ENCODE results near the gene ROR1. TPM values are rescaled to one million over a fixed set of nuclear protein-coding genes. Genes with fewer than 3 reads are reported as not detected.

The ROR1 gene
- total and polyA plus RNA-seq, 4 donors = 4.0 to 30.9 (median 11.4) TPM

GRCh38 chr1:63912643-63913042 is 138.8 kb downstream of the ROR1 start:
- intact Hi-C loops (cut with DNase I) = loop anchor here (10.0 kb wide), 2 partner anchors 58 to 218 kb away; no protein-coding TSS in a partner anchor
- 50 to 53% methylated on average over 5 of the region's 5 CpGs for WGBS, 2 donors
- Histone ChIP-seq H3K9me3 (ENCODE audit: control insufficient read depth, low read length) (no peaks in the 10 kb centered on the region), H3K27me3 (ENCODE audit: control insufficient read depth in 1 of 2, insufficient read depth in 2 of 2, low read length in 1 of 2) (no peaks in the 10 kb centered on the region), H3K4me1 (ENCODE audit: control insufficient read depth in 1 of 2, insufficient read depth in 2 of 2, low read length in 2 of 2) (peaks cover 6 to 14% of the 10 kb centered on the region in 2 donors), H3K4me3 (ENCODE audit: low read length in 2 of 2) (no peak overlapping the region), H3K27ac (ENCODE audit: low read depth in 1 of 2, low read length in 2 of 2) (no peak overlapping the region), H3K36me3 (ENCODE audit: control insufficient read depth in 1 of 2, insufficient read depth in 2 of 2, low read length in 1 of 2) (no peaks in the 10 kb centered on the region)
- DNase-seq (no peak), ATAC-seq (ENCODE audit: low FRiP score) (no peak)

GRCh38 chr1:63913533-63913932 is 139.7 kb downstream of the ROR1 start:
- intact Hi-C loops (cut with DNase I) = loop anchor here (10.0 kb wide), 2 partner anchors 59 to 219 kb away; no protein-coding TSS in a partner anchor
- no peak for DNase-seq
- WGBS, 2 donors = 14 to 16% methylated on average over 10 of the region's 10 CpGs
- Histone ChIP-seq H3K9me3 (ENCODE audit: control insufficient read depth, low read length) (no peaks in the 10 kb centered on the region), H3K27ac (ENCODE audit: low read depth in 1 of 2, low read length in 2 of 2) (no peak overlapping the region), H3K36me3 (ENCODE audit: control insufficient read depth in 1 of 2, insufficient read depth in 2 of 2, low read length in 1 of 2) (no peaks in the 10 kb centered on the region), H3K4me1 (ENCODE audit: control insufficient read depth in 1 of 2, insufficient read depth in 2 of 2, low read length in 2 of 2) (peaks cover 9 to 14% of the 10 kb centered on the region in 2 donors), H3K4me3 (ENCODE audit: low read length in 2 of 2) (no peak overlapping the region), H3K27me3 (ENCODE audit: control insufficient read depth in 1 of 2, insufficient read depth in 2 of 2, low read length in 1 of 2) (no peaks in the 10 kb centered on the region)
- ATAC-seq (ENCODE audit: low FRiP score) = no peak

GRCh38 chr1:63914241-63914640 is 140.4 kb downstream of the ROR1 start:
- Histone ChIP-seq H3K9me3 (ENCODE audit: control insufficient read depth, low read length) (no peaks in the 10 kb centered on the region), H3K27me3 (ENCODE audit: control insufficient read depth in 1 of 2, insufficient read depth in 2 of 2, low read length in 1 of 2) (no peaks in the 10 kb centered on the region), H3K36me3 (ENCODE audit: control insufficient read depth in 1 of 2, insufficient read depth in 2 of 2, low read length in 1 of 2) (no peaks in the 10 kb centered on the region), H3K4me1 (ENCODE audit: control insufficient read depth in 1 of 2, insufficient read depth in 2 of 2, low read length in 2 of 2) (peaks cover 9 to 14% of the 10 kb centered on the region in 2 donors), H3K27ac (ENCODE audit: low read depth in 1 of 2, low read length in 2 of 2) (peak overlapping the region in 1 of 2 donors; percentile 20), H3K4me3 (ENCODE audit: low read length in 2 of 2) (no peak overlapping the region)
- DNase-seq (no peak), ATAC-seq (ENCODE audit: low FRiP score) (no peak)
- intact Hi-C loops (cut with DNase I) = loop anchor here (10.0 kb wide), 2 partner anchors 59 to 219 kb away; no protein-coding TSS in a partner anchor
- WGBS, 2 donors = 20 to 27% methylated on average over 5 of the region's 5 CpGs

- Histone ChIP-seq H3K36me3 (ENCODE audit: control insufficient read depth in 1 of 2, insufficient read depth in 2 of 2, low read length in 1 of 2) (no peaks in the 10 kb centered on the region), H3K4me1 (ENCODE audit: control insufficient read depth in 1 of 2, insufficient read depth in 2 of 2, low read length in 2 of 2) (peaks cover 11 to 14% of the 10 kb centered on the region in 2 donors), H3K9me3 (ENCODE audit: control insufficient read depth, low read length) (no peaks in the 10 kb centered on the region), H3K4me3 (ENCODE audit: low read length in 2 of 2) (no peak overlapping the region), H3K27ac (ENCODE audit: low read depth in 1 of 2, low read length in 2 of 2) (peak overlapping the region in 1 of 2 donors; percentile 21), H3K27me3 (ENCODE audit: control insufficient read depth in 1 of 2, insufficient read depth in 2 of 2, low read length in 1 of 2) (no peaks in the 10 kb centered on the region)
- intact Hi-C loops (cut with DNase I) = loop anchor here (5.0 to 10.0 kb wide), 6 partner anchors 32 to 223 kb away; no protein-coding TSS in a partner anchor
- no peak for ATAC-seq (ENCODE audit: low FRiP score)
- WGBS, 2 donors = 96 to 97% methylated on average over 1 of the region's 1 CpG
- DNase-seq = no peak
Observed at GRCh38 chr1:63914706-63915105, 140.9 kb downstream of the ROR1 start.

DNA sequence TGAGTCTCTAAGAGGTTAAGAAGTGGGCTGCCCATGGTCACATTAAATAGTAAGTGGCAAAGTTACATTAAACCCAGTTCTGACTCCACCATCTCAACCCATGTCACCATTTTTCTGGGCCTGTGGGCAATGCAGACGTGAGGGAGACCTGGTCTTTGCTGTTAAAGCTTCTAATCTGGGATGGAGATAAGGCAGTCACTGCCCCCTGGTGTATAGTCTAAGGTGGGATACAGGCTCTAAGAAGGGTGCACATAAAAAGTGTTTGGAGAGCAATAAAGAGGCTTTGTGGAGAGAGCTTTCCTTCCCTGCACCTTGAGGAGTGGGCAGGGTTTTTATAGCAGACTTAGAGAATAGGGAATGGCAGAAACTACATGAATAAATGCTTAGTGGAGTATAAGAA is 141.3 kb downstream of the ROR1 start:
- no peak for ATAC-seq (ENCODE audit: low FRiP score)
- Histone ChIP-seq H3K27ac (ENCODE audit: low read depth in 1 of 2, low read length in 2 of 2) (no peak overlapping the region), H3K27me3 (ENCODE audit: control insufficient read depth in 1 of 2, insufficient read depth in 2 of 2, low read length in 1 of 2) (no peaks in the 10 kb centered on the region), H3K9me3 (ENCODE audit: control insufficient read depth, low read length) (no peaks in the 10 kb centered on the region), H3K4me3 (ENCODE audit: low read length in 2 of 2) (no peak overlapping the region), H3K4me1 (ENCODE audit: control insufficient read depth in 1 of 2, insufficient read depth in 2 of 2, low read length in 2 of 2) (peaks cover 9 to 12% of the 10 kb centered on the region in 2 donors), H3K36me3 (ENCODE audit: control insufficient read depth in 1 of 2, insufficient read depth in 2 of 2, low read length in 1 of 2) (no peaks in the 10 kb centered on the region)
- no peak for DNase-seq
- intact Hi-C loops (cut with DNase I) = loop anchor here (5.0 to 10.0 kb wide), 6 partner anchors 33 to 222 kb away; no protein-coding TSS in a partner anchor
- WGBS, 2 donors = 69 to 74% methylated on average over 1 of the region's 1 CpG

DNA sequence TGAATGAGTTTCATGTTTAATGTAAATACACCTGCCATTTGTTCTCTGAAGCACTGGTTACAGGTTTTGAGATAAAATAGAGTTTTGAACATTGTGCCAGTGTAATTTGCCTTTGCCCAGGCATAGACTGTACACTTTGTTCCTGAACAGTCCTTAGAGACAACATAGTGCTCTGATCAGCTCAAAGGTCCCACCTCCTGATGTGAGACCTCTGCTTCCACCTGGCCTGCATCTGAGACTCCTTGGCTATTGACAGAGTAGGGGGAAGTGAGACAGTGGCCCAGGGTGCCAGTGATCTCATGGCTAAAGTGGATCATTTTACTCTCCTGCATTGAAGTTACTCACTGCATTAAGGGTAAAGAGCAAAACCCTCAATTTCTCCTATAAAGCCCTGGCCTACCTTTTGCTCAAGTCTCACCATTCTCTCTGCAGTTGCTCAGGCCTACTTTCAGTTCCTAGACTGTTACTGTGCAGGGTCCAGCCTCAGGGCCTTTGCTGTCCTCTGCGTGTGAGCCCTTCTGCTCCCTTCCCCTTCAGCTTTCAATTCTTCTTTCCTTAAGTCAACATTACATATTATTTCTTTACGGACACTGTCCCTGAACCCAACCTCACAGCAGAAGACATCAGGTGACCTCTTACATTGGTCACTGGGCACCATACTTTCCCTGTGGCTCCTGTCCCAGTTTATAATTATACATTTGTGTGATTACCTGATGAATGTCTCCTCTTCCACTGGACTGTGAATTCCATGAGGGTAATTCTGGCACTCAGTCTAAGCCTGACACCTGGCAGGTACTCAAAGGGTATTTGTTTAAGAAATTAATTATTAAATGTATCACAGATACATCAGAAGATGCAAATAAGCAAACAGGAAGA is 142.9 kb downstream of the ROR1 start:
- no peaks in the 10 kb centered on the region for H3K9me3 ChIP-seq (ENCODE audit: control insufficient read depth, low read length)
- DNase-seq = no peak
- WGBS, 2 donors = 70% methylated on average over 2 of the region's 2 CpGs
- H3K27me3 ChIP-seq (ENCODE audit: control insufficient read depth in 1 of 2, insufficient read depth in 2 of 2, low read length in 1 of 2) = no peaks in the 10 kb centered on the region
- no peak overlapping the region for H3K4me3 ChIP-seq (ENCODE audit: low read length in 2 of 2)
- intact Hi-C loops (cut with DNase I) = loop anchor here (2.0 to 10.0 kb wide), 7 partner anchors 34 to 222 kb away; partner anchors contain the start of gene ROR1 (in 1 of the 2)
- ATAC-seq (ENCODE audit: low FRiP score) = no peak
- peak overlapping the region in 1 of 2 donors; percentile 54 for H3K27ac ChIP-seq (ENCODE audit: low read depth in 1 of 2, low read length in 2 of 2)
- H3K4me1 ChIP-seq (ENCODE audit: control insufficient read depth in 1 of 2, insufficient read depth in 2 of 2, low read length in 2 of 2) = peaks cover 3 to 14% of the 10 kb centered on the region in 2 donors
- no peaks in the 10 kb centered on the region for H3K36me3 ChIP-seq (ENCODE audit: control insufficient read depth in 1 of 2, insufficient read depth in 2 of 2, low read length in 1 of 2)

DNA sequence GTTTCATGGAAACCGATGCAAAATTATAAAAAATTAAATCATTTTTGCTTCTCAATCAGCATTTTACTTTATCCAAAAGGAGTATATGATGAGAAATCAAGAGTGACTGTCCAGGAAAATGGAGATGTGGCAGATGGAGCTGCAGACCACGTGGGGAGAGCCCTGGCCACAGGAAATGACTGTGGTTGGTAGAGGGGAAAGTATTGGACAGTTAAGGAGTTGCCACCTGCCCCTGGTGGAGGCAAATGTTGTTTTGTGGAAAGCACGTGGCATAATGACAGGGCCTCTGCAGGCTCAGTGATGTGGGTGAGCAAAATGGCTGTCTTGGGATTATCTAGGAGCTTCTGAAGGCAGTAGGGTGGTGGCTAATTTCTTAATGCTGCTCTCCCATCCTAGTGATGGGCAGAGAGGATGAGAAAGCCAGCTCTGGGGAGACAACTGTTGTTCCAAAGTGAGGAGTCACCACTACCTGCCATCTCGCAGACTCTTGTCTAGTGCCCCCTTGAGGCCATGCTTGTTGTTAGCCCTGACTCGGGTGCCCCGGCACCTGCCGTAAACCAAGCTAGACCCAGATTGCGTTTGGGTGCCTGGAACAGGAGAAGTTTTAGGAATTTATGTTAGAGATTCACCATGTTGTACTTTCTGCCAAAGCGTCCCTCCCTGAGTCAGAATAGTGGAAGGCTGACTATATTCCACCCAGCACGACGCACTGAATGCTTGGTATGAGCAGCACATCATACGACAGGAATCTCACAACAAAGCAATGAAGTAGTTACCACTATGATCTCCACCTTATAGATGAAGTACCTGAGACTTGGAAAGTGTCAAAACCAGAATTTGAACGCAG is 144.0 kb downstream of the ROR1 start:
- H3K36me3 ChIP-seq (ENCODE audit: control insufficient read depth in 1 of 2, insufficient read depth in 2 of 2, low read length in 1 of 2) = no peaks in the 10 kb centered on the region
- peak overlapping the region; percentile 29 to 98 for H3K27ac ChIP-seq (ENCODE audit: low read depth in 1 of 2, low read length in 2 of 2)
- DNase-seq (no peak), ATAC-seq (ENCODE audit: low FRiP score) (peak; percentile 33)
- WGBS, 2 donors = 41 to 49% methylated on average over 13 of the region's 13 CpGs
- intact Hi-C loops (cut with DNase I) = loop anchor here (2.0 to 10.0 kb wide), 7 partner anchors 35 to 223 kb away; partner anchors contain the start of gene ROR1 (in 1 of the 2)
- no peaks in the 10 kb centered on the region for H3K9me3 ChIP-seq (ENCODE audit: control insufficient read depth, low read length)
- H3K4me3 ChIP-seq (ENCODE audit: low read length in 2 of 2) = no peak overlapping the region
- no peaks in the 10 kb centered on the region for H3K27me3 ChIP-seq (ENCODE audit: control insufficient read depth in 1 of 2, insufficient read depth in 2 of 2, low read length in 1 of 2)
- peaks cover 7 to 9% of the 10 kb centered on the region in 2 donors for H3K4me1 ChIP-seq (ENCODE audit: control insufficient read depth in 1 of 2, insufficient read depth in 2 of 2, low read length in 2 of 2)

DNA sequence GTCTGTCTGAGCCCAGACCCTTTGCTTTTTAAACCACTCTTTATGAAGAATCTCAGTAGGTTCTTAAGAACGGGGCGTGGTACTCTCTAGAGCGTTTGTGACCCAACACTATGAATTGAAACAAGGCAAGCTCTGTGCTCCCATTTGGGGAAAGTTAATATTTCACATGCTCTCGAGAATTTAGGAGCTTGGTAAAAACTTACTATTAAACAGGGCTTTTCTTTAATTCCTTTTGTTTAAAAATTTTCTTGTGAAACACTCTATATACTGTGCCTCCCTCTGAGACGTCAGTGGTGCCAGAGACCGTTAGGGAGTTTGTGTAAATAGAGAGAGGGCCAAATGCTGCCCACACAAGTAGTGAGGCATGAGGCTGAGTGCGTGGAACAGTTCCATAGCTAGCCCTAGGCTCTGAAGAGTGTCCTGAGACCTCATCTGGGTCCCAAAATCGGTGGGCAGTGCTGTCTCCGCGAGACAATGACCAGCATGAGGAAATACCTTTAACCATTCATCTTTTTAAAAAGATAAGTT is 144.7 kb downstream of the ROR1 start:
- Histone ChIP-seq H3K9me3 (ENCODE audit: control insufficient read depth, low read length) (no peaks in the 10 kb centered on the region), H3K4me3 (ENCODE audit: low read length in 2 of 2) (peak overlapping the region in 1 of 2 donors; percentile 38), H3K4me1 (ENCODE audit: control insufficient read depth in 1 of 2, insufficient read depth in 2 of 2, low read length in 2 of 2) (peaks cover 6 to 11% of the 10 kb centered on the region in 2 donors), H3K27ac (ENCODE audit: low read depth in 1 of 2, low read length in 2 of 2) (peak overlapping the region; percentile 29 to 98), H3K27me3 (ENCODE audit: control insufficient read depth in 1 of 2, insufficient read depth in 2 of 2, low read length in 1 of 2) (no peaks in the 10 kb centered on the region), H3K36me3 (ENCODE audit: control insufficient read depth in 1 of 2, insufficient read depth in 2 of 2, low read length in 1 of 2) (no peaks in the 10 kb centered on the region)
- ATAC-seq (ENCODE audit: low FRiP score) = no peak
- WGBS, 2 donors = 4 to 9% methylated on average over 10 of the region's 10 CpGs
- DNase-seq = no peak
- intact Hi-C loops (cut with DNase I) = loop anchor here (5.0 to 10.0 kb wide), 6 partner anchors 36 to 224 kb away; no protein-coding TSS in a partner anchor
